ENCODE results near the gene TBPL2.

TBPL2 gene

GRCh38 chr14:55399183-55399582 lies 41.2 kb downstream of the TBPL2 start:
- ChIA-PET CTCF (interaction anchor here (1.0 kb wide), 1 partner anchor 45 kb away, joined by 4 read pairs; no protein-coding TSS in a partner anchor), POLR2A (no interaction called here)
- no peak for DNase-seq (ENCODE audit: extremely low spot score)
- TF ChIP-seq FOXK2 (IDR thresholded peaks at IDR 0.05) = no peak
- no peak for TF ChIP-seq ELF4 (IDR thresholded peaks at IDR 0.05)

DNA sequence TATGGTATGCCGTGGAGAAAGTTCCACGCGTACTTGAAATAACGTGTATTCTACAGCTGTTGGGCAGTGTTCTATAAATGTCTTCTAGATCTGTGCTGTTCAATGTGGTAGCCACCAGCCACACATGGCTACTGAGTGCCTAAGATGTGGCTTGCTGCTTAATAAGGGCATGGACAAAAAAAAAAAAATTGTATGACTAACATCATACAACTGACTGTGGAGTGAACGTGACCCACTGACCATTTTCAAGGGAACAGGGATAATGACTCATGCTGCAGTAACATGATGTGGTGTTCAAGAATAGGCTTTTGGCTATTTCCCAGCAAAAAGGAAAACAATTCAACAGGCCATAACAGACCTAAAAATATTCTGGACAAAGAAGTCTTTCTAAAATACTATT lies 41.7 kb downstream of the TBPL2 start:
- no peak for DNase-seq (ENCODE audit: extremely low spot score)
- ChIA-PET CTCF (interaction anchor here (0.8 to 1.0 kb wide), 2 partner anchors 18 to 44 kb away, joined by 3 to 4 read pairs; no protein-coding TSS in a partner anchor), POLR2A (no interaction called here)
- no peak for TF ChIP-seq BHLHE40 (IDR thresholded peaks at IDR 0.05; ENCODE audit: borderline replicate concordance)

- ChIA-PET CTCF (interaction anchor here (0.7 kb wide), 1 partner anchor 1101 kb away, joined by 3 read pairs; no protein-coding TSS in a partner anchor), POLR2A (no interaction called here)
- no peak for DNase-seq (ENCODE audit: extremely low spot score)
- TF ChIP-seq LEF1 (IDR thresholded peaks at IDR 0.05; ENCODE audit: borderline replicate concordance) (no peak), BHLHE40 (IDR thresholded peaks at IDR 0.05; ENCODE audit: borderline replicate concordance) (no peak), CTBP1 (IDR thresholded peaks at IDR 0.05; ENCODE audit: borderline replicate concordance) (no peak), HDGF (IDR thresholded peaks at IDR 0.05; ENCODE audit: borderline replicate concordance) (no peak), PKNOX1 (IDR thresholded peaks at IDR 0.05) (no peak), ARNT (IDR thresholded peaks at IDR 0.05) (no peak), L3MBTL2 (conservative IDR thresholded peaks at IDR 0.05) (no peak), SUZ12 (IDR thresholded peaks at IDR 0.05) (no peak), ELF4 (IDR thresholded peaks at IDR 0.05) (no peak)
Measured at GRCh38 chr14:55389330-55389729, 51.1 kb downstream of the TBPL2 start.

- no peak for DNase-seq (ENCODE audit: extremely low spot score)
- CTCF ChIA-PET = no interaction called here
- TF ChIP-seq CTBP1 (IDR thresholded peaks at IDR 0.05; ENCODE audit: borderline replicate concordance) (no peak), FOXK2 (IDR thresholded peaks at IDR 0.05) (no peak), FOXM1 (IDR thresholded peaks at IDR 0.05; ENCODE audit: borderline replicate concordance) (no peak), SP1 (IDR thresholded peaks at IDR 0.05) (no peak)
- POLR2A ChIA-PET = no interaction called here
Measured at GRCh38 chr14:55388160-55388559, 52.3 kb downstream of the TBPL2 start.

DNA sequence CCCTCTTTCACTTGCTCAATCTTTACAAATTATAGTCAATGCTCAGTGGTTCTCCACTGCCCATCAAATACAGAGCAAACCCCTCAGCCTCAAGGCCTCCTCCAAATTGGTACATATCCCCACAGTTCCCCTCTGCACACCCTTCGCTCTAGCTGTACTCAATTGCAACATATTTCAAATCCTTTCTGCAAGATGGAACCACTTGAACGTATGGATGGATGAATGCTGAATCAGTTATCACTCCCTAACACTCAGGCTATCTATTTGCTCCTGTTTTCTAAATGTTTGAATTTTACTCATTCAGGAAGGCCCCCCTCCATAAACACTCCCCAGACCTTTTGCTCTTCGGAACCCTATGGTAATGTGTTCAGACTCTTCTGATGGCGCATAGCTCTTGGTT lies 53.3 kb downstream of the TBPL2 start:
- no peak for DNase-seq (ENCODE audit: extremely low spot score)
- TF ChIP-seq NFRKB (IDR thresholded peaks at IDR 0.05) (no peak), ZNF384 (IDR thresholded peaks at IDR 0.05) (no peak), PKNOX1 (IDR thresholded peaks at IDR 0.05) (no peak), FOXM1 (IDR thresholded peaks at IDR 0.05; ENCODE audit: borderline replicate concordance) (no peak), SP1 (IDR thresholded peaks at IDR 0.05) (no peak), FOXK2 (IDR thresholded peaks at IDR 0.05) (no peak), BHLHE40 (IDR thresholded peaks at IDR 0.05; ENCODE audit: borderline replicate concordance) (no peak), ELF4 (IDR thresholded peaks at IDR 0.05) (no peak), HDGF (IDR thresholded peaks at IDR 0.05; ENCODE audit: borderline replicate concordance) (no peak), CTBP1 (IDR thresholded peaks at IDR 0.05; ENCODE audit: borderline replicate concordance) (no peak), SUZ12 (IDR thresholded peaks at IDR 0.05) (no peak), LEF1 (IDR thresholded peaks at IDR 0.05; ENCODE audit: borderline replicate concordance) (no peak), TARDBP (IDR thresholded peaks at IDR 0.05) (no peak)
- CTCF ChIA-PET = no interaction called here
- POLR2A ChIA-PET = no interaction called here

DNA sequence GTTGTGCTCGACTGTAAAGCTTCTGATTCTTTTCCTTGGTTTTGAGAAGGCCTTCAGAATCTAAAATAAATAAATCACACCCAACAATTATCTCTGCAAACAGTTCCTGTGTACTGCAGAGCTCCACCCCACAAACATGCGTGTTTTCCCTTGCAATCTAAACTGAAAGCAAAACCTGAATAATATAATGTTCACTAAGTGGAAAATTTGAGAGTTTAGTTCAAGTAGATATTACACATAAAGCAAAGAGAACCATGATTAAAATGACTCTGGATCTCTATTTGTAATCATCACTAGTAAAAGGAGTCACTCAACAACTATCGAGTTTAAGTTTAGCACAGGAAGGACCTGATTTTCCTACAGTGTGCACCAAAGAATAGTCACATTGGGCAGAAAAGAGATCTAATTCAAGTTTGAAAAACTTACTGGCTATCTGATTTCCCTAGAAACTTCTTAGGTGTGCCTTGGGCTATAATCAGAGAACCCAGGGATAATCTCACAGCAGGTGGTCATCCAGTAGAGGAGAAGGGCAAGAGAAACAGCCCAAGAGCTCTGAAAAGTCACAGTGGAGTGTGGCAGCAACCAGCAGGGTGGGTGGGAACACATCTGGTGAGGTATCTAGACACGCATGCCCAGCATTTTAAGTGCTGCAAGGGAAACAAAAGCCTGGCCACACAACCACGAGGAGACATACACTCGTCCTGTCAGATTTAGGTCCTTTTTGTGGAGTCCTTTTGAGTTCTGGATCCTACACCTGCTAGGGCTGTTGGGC lies 54.2 kb downstream of the TBPL2 start:
- no peak for TF ChIP-seq LEF1 (IDR thresholded peaks at IDR 0.05; ENCODE audit: borderline replicate concordance)
- ChIA-PET POLR2A (no interaction called here), CTCF (interaction anchor here (0.8 kb wide), 1 partner anchor 308 kb away, joined by 3 read pairs; no protein-coding TSS in a partner anchor)
- DNase-seq (ENCODE audit: extremely low spot score) = no peak

DNA sequence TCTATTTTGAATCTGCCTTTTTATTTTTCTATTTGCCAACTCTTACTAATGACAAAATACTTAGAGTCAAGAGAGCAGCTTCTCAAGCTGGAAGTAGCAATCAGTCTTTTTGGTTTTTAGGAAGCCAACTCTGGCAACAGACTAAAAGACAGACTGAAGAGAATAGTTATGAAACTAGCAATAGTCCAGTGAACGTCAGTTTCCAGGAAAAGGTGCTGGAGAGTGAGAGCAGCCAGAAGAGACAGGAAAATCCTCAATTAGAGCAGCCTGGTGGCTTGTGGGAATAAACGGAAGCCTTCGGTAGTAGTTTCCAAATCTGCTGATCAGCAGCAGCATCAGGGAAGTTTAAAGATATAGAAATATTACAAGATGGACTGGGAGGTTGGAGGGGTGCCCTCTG lies 55.9 kb downstream of the TBPL2 start:
- TF ChIP-seq NFRKB (IDR thresholded peaks at IDR 0.05) = no peak
- TF ChIP-seq FOXK2 (IDR thresholded peaks at IDR 0.05) = no peak
- TF ChIP-seq L3MBTL2 (conservative IDR thresholded peaks at IDR 0.05) = no peak
- TF ChIP-seq TARDBP (IDR thresholded peaks at IDR 0.05) = no peak
- no peak for TF ChIP-seq CTBP1 (IDR thresholded peaks at IDR 0.05; ENCODE audit: borderline replicate concordance)
- no peak for TF ChIP-seq PKNOX1 (IDR thresholded peaks at IDR 0.05)
- no peak for TF ChIP-seq BHLHE40 (IDR thresholded peaks at IDR 0.05; ENCODE audit: borderline replicate concordance)
- no peak for TF ChIP-seq SP1 (IDR thresholded peaks at IDR 0.05)
- no peak for TF ChIP-seq FOXA1 (IDR thresholded peaks at IDR 0.05)
- TF ChIP-seq LEF1 (IDR thresholded peaks at IDR 0.05; ENCODE audit: borderline replicate concordance) = no peak
- no peak for TF ChIP-seq ELF4 (IDR thresholded peaks at IDR 0.05)
- no peak for TF ChIP-seq FOXM1 (IDR thresholded peaks at IDR 0.05; ENCODE audit: borderline replicate concordance)
- no peak for TF ChIP-seq HDGF (IDR thresholded peaks at IDR 0.05; ENCODE audit: borderline replicate concordance)
- no peak for TF ChIP-seq SUZ12 (IDR thresholded peaks at IDR 0.05)
- no peak for TF ChIP-seq ZNF384 (IDR thresholded peaks at IDR 0.05)
- no peak for TF ChIP-seq ARNT (IDR thresholded peaks at IDR 0.05)
- ChIA-PET CTCF (no interaction called here), POLR2A (no interaction called here)
- no peak for DNase-seq (ENCODE audit: extremely low spot score)

Measured in HEK293T (cell line).